SK-N-SH (cell line): ENCODE data around the gene CCHCR1. TPM values are rescaled to one million over a fixed set of nuclear protein-coding genes. Genes with fewer than 3 reads are reported as not detected.
A peak's percentile ranks its signal among the peaks of the same experiment; 100 is the strongest.

Source experiments
- CTCF ChIA-PET: fragments of 300-600, 350-600 bp; formaldehyde crosslinking; extraction: SDS; loops from one replicate; lab custom pipeline; 2021; lab: Yijun Ruan, JAX
- POLR2A ChIA-PET: fragments of 350-600 bp; sonication (Branson Sonifier 250); formaldehyde crosslinking; extraction: SDS; loops from one replicate; lab custom pipeline; 2020; ENCODE audit warnings: antibody characterized with exemption, inconsistent platforms; lab: Yijun Ruan, JAX
- DNase-seq: peaks from one replicate; pipeline ENCODE4 v3.0.0; 2012
- H2AFZ ChIP-seq: fragments of 200-600 bp; sonication (generic); 2 replicates; pipeline ENCODE4 v1.8.1; 2016; ENCODE audit warnings: antibody characterized with exemption, mild to moderate bottlenecking, low read depth
- H3F3A ChIP-seq: fragments of 200-600 bp; sonication (generic); replicated peaks from 2 replicates; pipeline ENCODE3; 2016; ENCODE audit warnings: antibody characterized with exemption, mild to moderate bottlenecking; ENCODE audit not compliant: insufficient read depth
- H3K27ac ChIP-seq, 2 experiments: fragments of 200-500 bp in 1 of 2; fragments of 200-600 bp in 1 of 2; sonication (Bioruptor generic) in 1 of 2; sonication (generic), shearing (Covaris generic) in 1 of 2; 2 replicates each; pipeline versions ENCODE4 v1.5.1 to v1.6.1; 2014 to 2016; ENCODE audit warnings: low read depth in 2 of 2, inconsistent platforms in 1 of 2, low read length in 1 of 2, mild to moderate bottlenecking in 1 of 2, mixed read lengths in 1 of 2
- H3K27me3 ChIP-seq: fragments of 200-600 bp; sonication (generic), shearing (Covaris generic); 2 replicates; pipeline ENCODE4 v1.6.1; 2016; ENCODE audit warnings: mixed run types; ENCODE audit not compliant: insufficient read depth
- H3K36me3 ChIP-seq, 2 experiments: fragments of 200-500 bp in 1 of 2; fragments of 200-600 bp in 1 of 2; sonication (Bioruptor generic) in 1 of 2; sonication (generic) in 1 of 2; replicated peaks in 1 of 2; 2 replicates each; pipeline versions ENCODE3 to v1.5.1; 2014 to 2016; ENCODE audit warnings: low read length in 1 of 2, mild to moderate bottlenecking in 1 of 2; ENCODE audit not compliant: insufficient read depth in 2 of 2, control insufficient read depth in 1 of 2
- H3K4me1 ChIP-seq, 2 experiments: fragments of 200-500 bp in 1 of 2; fragments of 200-600 bp in 1 of 2; sonication (Bioruptor generic) in 1 of 2; sonication (generic), shearing (Covaris generic) in 1 of 2; 2 replicates each; pipeline versions ENCODE4 v1.5.1 to v1.6.1; 2014 to 2016; ENCODE audit warnings: low read depth in 1 of 2, low read length in 1 of 2, mixed run types in 1 of 2; ENCODE audit not compliant: insufficient read depth in 2 of 2, control insufficient read depth in 1 of 2
- H3K4me2 ChIP-seq: fragments of 200-600 bp; sonication (generic), shearing (Covaris generic); 2 replicates; pipeline ENCODE4 v1.6.1; 2017; ENCODE audit warnings: mixed run types
- H3K4me3 ChIP-seq, 2 experiments: fragments of 200-500 bp in 1 of 2; fragments of 200-600 bp in 1 of 2; sonication (Bioruptor generic) in 1 of 2; sonication (generic), shearing (Covaris generic) in 1 of 2; 2 replicates each; pipeline versions ENCODE4 v1.5.1 to v1.8.1; 2014 to 2016; ENCODE audit warnings: low read depth in 2 of 2, inconsistent platforms in 1 of 2, low read length in 1 of 2, mild to moderate bottlenecking in 1 of 2, mixed read lengths in 1 of 2, moderate library complexity in 1 of 2
- H3K79me2 ChIP-seq: fragments of 200-600 bp; sonication (generic); 2 replicates; pipeline ENCODE4 v1.8.1; 2017; ENCODE audit warnings: mild to moderate bottlenecking; ENCODE audit not compliant: insufficient read depth
- H3K9ac ChIP-seq: fragments of 200-600 bp; sonication (generic); 2 replicates; pipeline ENCODE4 v1.6.1; 2017; ENCODE audit warnings: mixed run types
- H3K9me2 ChIP-seq: fragments of 200-600 bp; sonication (generic); 2 replicates; pipeline ENCODE4 v1.6.1; 2017; ENCODE audit warnings: mixed run types
- H3K9me3 ChIP-seq: fragments of 200-600 bp; sonication (generic); 2 replicates; pipeline ENCODE4 v1.6.1; 2017; ENCODE audit warnings: mixed run types, mild to moderate bottlenecking, moderate library complexity
- H4K20me1 ChIP-seq: fragments of 200-600 bp; sonication (generic); 2 replicates; pipeline ENCODE4 v1.6.1; 2017; ENCODE audit warnings: mild to moderate bottlenecking, mixed run types; ENCODE audit not compliant: insufficient read depth
- CHD2 ChIP-seq: fragments of 150-350 bp; IDR thresholded peaks from 2 replicates; pipeline ENCODE4 v1.6.1; 2018; ENCODE audit warnings: low read length; ENCODE audit not compliant: partially characterized antibody
- GABPA ChIP-seq: IDR thresholded peaks from 2 replicates; pipeline ENCODE4 v1.4.0; 2012; ENCODE audit warnings: low read depth, mild to moderate bottlenecking
- JUND ChIP-seq: IDR thresholded peaks from 2 replicates; pipeline ENCODE4 v1.4.0; 2012
- MEF2A ChIP-seq: IDR thresholded peaks from 2 replicates; pipeline ENCODE4 v1.4.0; 2012; ENCODE audit warnings: low read depth, borderline replicate concordance
- PBX3 ChIP-seq: IDR thresholded peaks from 2 replicates; pipeline ENCODE4; 2012
- POLR2AphosphoS5 ChIP-seq: IDR thresholded peaks from 2 replicates; pipeline ENCODE4 v1.6.1; 2012; ENCODE audit warnings: low read depth, low read length
- RAD21 ChIP-seq: IDR thresholded peaks from 2 replicates; pipeline ENCODE4 v1.6.1; 2012; ENCODE audit warnings: mild to moderate bottlenecking, low read length
- REST ChIP-seq: IDR thresholded peaks from 2 replicates; pipeline ENCODE4 v1.6.1; 2012; ENCODE audit warnings: mild to moderate bottlenecking, low read depth, low read length, moderate library complexity
- SIN3A ChIP-seq: IDR thresholded peaks from 2 replicates; pipeline ENCODE4 v1.6.1; 2012; ENCODE audit warnings: low read depth, mild to moderate bottlenecking, low read length, moderate library complexity, borderline replicate concordance
- USF1 ChIP-seq: IDR thresholded peaks from 2 replicates; pipeline ENCODE4 v1.4.0; 2012; ENCODE audit warnings: low read depth, borderline replicate concordance
- USF2 ChIP-seq: fragments of 150-350 bp; IDR thresholded peaks from 2 replicates; pipeline ENCODE4 v1.6.1; 2017; ENCODE audit warnings: antibody characterized with exemption, low read length, low read depth, borderline replicate concordance
- YY1 ChIP-seq: IDR thresholded peaks from 2 replicates; pipeline ENCODE4 v1.4.0; 2012; ENCODE audit warnings: low read depth, mild to moderate bottlenecking
- ZBTB33 ChIP-seq: IDR thresholded peaks from 2 replicates; pipeline ENCODE4 v1.4.0; 2012; ENCODE audit warnings: low read depth, borderline replicate concordance
- WGBS: methylation state at CpG from one replicate; pipeline ENCODE4 v1.1.6; 2017; ENCODE audit warnings: low lambda C conversion rate; 5-methylcytosine and 5-hydroxymethylcytosine counted together
- polyA plus RNA-seq, 3 experiments: library from polyadenylated mRNA; depleted of rRNA; stranded (reverse); fragments of >200 nt; gene quantifications; 2 replicates each; pipeline ENCODE4 v1.2.3, GENCODE V29; 2012

The CCHCR1 gene
- polyA plus RNA-seq, 1 of the 3 experiments (the other 2 are of a cell fraction), result 18.7 TPM

- peaks cover 30% of the 10 kb centered on the region for H3K79me2 ChIP-seq
- DNase-seq, result no peak
- no peaks in the 10 kb centered on the region; the same call in 1 of the 2 replicates for H3K27me3 ChIP-seq
- no peaks in the 10 kb centered on the region for H3K9me3 ChIP-seq
- H4K20me1 ChIP-seq, result no peaks in the 10 kb centered on the region
- TF ChIP-seq CHD2 (no peak), REST (0 out of 2 replicates have a peak, but pooled peaks have one; percentile 60)
- peak overlapping the region; percentile 58 for H2AFZ ChIP-seq
- no peaks in the 10 kb centered on the region for H3K36me3 ChIP-seq
- H3K9ac ChIP-seq, result peak overlapping the region; percentile 69; the same call in 1 of the 2 replicates
- ChIA-PET POLR2A (no interaction called here), CTCF (interaction anchor here (1.3 to 4.8 kb wide), 2 partner anchors 14 to 35 kb away, joined by 3 to 20 read pairs; no protein-coding TSS in a partner anchor)
- peak overlapping the region; percentile 67 to 86 for H3K27ac ChIP-seq
- peaks cover 2 to 12% of the 10 kb centered on the region in 2 experiments; a peak in 3 of 4 replicates for H3K4me1 ChIP-seq
- peaks cover 5% of the 10 kb centered on the region for H3F3A ChIP-seq
- H3K9me2 ChIP-seq, result no peaks in the 10 kb centered on the region
- WGBS, result 22% methylated on average over 7 of the region's 7 CpGs
- peak overlapping the region; percentile 85; the same call in 1 of the 2 replicates for H3K4me2 ChIP-seq
- peak overlapping the region in 1 of 2 experiments; percentile 56; a peak in 1 of 4 replicates for H3K4me3 ChIP-seq
Observed at GRCh38 chr6:31113861-31114540, 43.6 kb downstream of the CCHCR1 start.

GRCh38 chr6:31112478-31112877, 45.1 kb downstream of the CCHCR1 start, which contains the start of gene C6orf15:
C6orf15 (minus strand) TSS chr6:31112575; CDS start chr6:31112555, 20 bp downstream.
- H3K4me2 ChIP-seq, result peak within 1 kb of the TSS; percentile 85; the same call in 1 of the 2 replicates
- peaks cover 2 to 12% of the 10 kb centered on the region in 2 experiments; a peak in 3 of 4 replicates for H3K4me1 ChIP-seq
- H3K9me3 ChIP-seq, result no peaks in the 10 kb centered on the region
- ChIA-PET POLR2A (no interaction called here), CTCF (interaction anchor here (1.2 to 4.8 kb wide), 5 partner anchors 15 to 254 kb away, joined by 3 to 20 read pairs (median 4); no protein-coding TSS in a partner anchor)
- TF ChIP-seq YY1 (no peak), ZBTB33 (no peak), GABPA (no peak), MEF2A (no peak), RAD21 (no peak), SIN3A (no peak), USF1 (no peak), PBX3 (no peak), USF2 (no peak), JUND (no peak), POLR2AphosphoS5 (no peak)
- H3K36me3 ChIP-seq, result no peaks in the 10 kb centered on the region
- H3K4me3 ChIP-seq, result no peak within 1 kb of the TSS
- H3K9me2 ChIP-seq, result no peaks in the 10 kb centered on the region
- DNase-seq, result no peak
- no peak within 1 kb of the TSS for H3K27ac ChIP-seq
- H2AFZ ChIP-seq, result no peak within 1 kb of the TSS; the same call in 1 of the 2 replicates
- H3K27me3 ChIP-seq, result no peaks in the 10 kb centered on the region; the same call in 1 of the 2 replicates
- WGBS, result 87% methylated on average over 5 of the region's 5 CpGs
- peaks cover 5% of the 10 kb centered on the region for H3F3A ChIP-seq
- peaks cover 20% of the 10 kb centered on the region for H3K79me2 ChIP-seq
- no peaks in the 10 kb centered on the region for H4K20me1 ChIP-seq
- H3K9ac ChIP-seq, result no peak within 1 kb of the TSS
